IPS-18c (cell line): Measurements from ENCODE around the gene NEMP2.

Source experiments
- H3K4me3 ChIP-seq: 2 replicates; pipeline ENCODE4 v1.7.0; 2013; ENCODE audit warnings: low read depth, mild to moderate bottlenecking, low read length, moderate library complexity; ENCODE audit not compliant: insufficient read depth
- H3K9me3 ChIP-seq: one replicate; pipeline ENCODE4 v1.6.1; 2013; ENCODE audit warnings: mild to moderate bottlenecking, low read length, moderate library complexity; ENCODE audit not compliant: control insufficient read depth, insufficient read depth

The NEMP2 gene

DNA sequence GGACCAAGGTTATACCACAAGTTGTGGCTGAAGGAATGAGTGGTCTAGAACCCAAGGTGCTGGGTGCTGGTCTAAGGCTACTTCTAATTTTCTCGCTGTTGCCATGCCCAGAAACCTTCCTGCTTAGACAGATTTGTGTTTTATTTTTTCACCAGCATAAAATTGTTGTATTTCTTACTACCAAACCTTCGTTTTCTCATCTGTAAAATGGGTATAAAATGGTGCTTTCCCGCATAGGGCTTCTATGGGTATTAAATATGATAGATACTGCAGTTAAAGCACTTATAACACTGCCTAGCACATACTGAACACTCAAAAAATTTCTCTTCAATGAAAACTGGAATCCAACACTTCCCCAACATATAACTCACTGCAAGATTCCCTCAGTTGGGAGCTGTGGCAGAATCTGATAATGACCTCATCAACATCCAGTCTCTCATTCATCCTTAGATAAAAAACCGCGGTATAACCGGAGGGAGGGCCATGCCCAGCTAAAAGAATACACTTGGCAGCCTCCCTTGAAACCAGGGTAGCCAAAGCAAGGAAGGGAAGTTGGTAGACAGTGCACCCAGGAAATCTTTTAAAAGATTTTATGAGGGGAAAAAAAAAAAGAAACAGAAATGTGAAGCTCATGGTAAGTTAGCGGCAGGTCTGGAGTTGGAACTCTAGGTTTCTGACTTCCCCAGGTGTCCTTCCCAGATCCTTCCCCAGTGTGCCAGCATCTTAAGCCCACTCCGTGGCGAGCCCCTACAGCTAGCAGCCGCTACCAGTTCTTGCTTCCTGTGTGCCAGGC lies 1.2 kb downstream of the NEMP2 start:
- H3K4me3 ChIP-seq = no peak overlapping the region; the same call in 1 of the 2 replicates
- H3K9me3 ChIP-seq = peaks cover 3% of the 10 kb centered on the region

DNA sequence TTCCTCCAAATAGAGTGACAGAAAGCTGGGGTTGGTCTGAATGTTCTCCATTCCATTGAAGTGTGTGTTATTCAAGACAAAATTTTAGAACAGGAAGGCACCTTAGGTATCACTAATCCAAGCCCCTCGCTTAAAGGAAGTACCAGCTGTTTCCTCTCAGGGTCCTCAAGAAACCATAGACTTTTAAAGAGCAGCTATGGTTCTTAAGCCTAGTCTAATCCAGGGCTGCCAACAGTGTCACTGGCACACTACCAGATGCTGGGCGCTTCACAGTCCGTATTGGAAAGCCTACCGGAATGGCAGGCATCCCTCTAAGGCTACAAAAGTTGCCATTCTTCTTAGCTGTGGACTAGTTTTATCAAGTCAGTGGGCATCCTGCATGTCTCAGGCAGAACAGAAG lies 1.9 kb downstream of the NEMP2 start:
- H3K4me3 ChIP-seq = no peak overlapping the region

DNA sequence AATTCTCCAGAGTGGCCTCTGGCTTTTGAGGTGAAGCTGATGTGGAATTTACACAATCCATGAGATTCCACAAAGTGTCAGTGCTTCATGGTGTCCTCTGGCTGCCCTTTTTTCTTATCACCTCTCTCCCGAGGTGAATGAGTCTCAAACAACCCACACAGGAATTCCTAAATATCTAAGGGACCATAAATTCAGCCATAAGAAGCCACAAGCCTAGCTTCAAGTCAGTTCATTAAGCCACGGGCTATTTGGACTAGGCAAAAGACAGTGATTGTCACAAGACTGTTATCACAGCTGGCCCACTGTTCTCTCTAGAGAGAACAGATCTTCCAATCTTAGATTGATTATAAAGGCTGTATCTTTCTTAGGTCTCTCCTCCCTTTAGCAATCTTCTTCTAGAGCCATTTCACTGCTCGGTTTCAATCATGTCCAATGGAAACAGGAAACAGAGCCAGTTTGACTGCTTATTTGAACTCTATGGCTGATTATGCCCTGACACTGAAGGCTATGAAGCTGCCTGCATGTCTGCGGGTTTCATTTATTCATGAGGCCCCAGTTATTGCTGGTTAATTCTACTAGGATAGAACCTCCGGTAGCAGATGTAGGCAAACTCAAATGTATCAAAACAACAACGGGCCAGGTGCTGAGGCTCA lies 4.1 kb downstream of the NEMP2 start:
- H3K9me3 ChIP-seq = no peaks in the 10 kb centered on the region
- H3K4me3 ChIP-seq = no peak overlapping the region

More for the DNA sequence above, 1.9 kb downstream of the NEMP2 start:
- H3K9me3 ChIP-seq = peaks cover 1% of the 10 kb centered on the region

DNA sequence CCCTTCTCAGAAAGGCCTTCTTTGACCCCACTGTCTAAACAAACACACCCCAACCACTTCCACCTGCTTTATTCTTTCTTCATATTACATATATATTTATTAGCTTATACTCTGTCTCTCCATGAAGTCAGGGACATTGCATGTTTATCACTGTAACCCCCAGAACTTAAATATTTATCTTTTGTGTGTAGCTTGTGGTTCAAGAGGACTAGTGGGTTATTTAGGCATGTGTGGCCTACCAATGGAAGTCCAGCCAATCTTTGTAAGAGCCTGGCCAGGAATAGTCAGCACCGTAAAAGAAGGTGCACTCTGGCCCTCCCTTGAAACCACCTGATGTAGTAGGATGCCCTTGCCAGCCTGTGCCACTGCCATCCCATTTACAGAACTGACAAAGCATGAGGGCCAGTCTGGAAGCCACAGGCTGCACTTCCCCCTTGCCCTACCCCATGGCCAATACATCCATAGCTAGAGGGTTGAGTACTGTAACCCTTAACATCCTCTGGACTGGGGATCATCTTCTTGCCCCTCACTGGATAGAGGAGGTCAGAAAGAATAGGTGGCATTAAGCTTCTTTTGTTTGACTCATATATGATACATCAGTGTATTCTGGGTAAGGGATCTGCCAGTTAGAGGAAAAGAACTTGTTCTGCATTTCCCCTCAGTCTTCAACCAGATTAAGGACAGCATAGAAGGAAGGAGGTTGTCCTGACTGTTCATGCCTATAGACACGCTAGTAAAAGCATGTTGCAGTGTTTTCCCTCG lies 4.9 kb downstream of the NEMP2 start:
- H3K4me3 ChIP-seq = no peak overlapping the region

DNA sequence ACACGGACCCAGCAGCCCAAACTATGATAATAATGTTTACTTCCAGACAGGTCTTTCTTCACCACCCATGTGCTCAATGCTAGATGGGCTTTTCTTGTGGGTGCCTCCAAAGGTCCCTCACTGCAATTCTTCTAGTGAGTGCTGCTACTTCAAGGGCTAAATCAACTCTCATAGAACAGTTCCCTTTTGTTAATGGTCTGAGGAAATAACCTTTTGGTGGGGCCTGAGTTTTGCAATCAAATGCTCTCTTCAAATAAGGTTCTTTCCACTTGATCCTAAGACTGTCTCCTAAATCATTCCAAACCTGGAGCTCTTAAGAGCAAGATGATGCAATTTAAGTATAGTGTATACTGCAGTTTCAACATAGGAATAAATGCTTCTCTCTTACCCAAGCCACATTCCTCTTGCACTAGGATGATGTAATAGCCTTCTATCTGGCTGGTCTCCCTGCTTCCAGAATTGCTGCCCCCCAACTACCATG lies 6.0 kb downstream of the NEMP2 start:
- Histone ChIP-seq H3K4me3 (no peak overlapping the region), H3K9me3 (no peaks in the 10 kb centered on the region)

More for the DNA sequence above, 4.9 kb downstream of the NEMP2 start:
- no peaks in the 10 kb centered on the region for H3K9me3 ChIP-seq

DNA sequence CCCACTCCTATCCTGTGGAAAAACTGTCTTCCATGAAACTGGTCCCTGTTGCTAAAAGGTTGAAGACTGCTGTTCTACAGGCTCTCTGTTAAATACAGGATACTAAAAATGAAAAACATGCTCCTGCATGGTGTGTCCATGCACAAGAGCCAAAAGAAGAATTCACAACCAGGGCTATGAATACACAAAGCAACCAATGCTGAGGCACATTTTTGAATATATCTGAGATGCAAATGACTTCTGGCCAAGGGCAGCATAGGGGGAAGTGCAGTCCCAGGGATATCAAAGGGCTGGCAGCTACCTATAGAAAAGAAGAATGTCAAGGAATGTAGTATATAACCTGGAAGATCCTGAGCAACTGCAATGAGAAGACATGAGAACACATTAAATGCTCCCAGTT lies 6.6 kb downstream of the NEMP2 start:
- Histone ChIP-seq H3K4me3 (no peak overlapping the region), H3K9me3 (no peaks in the 10 kb centered on the region)

DNA sequence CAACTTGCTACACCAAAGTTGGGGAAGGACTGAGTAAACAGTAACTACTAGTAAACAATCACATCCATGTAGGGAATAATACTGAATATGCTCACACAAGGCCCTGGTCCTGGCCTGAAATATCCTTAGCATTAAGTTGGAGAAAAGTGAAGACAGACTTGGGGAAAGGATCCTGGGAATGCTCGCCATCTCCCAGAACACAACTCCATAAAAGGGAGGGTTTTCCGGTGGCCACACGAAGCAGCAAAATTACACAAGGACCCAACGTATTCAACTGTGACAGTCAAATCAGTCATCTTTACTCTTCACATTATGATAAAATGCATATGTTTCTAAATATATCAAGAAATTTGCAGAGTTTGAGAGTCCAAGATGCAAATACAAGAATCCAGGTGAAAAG lies 7.3 kb downstream of the NEMP2 start:
- H3K4me3 ChIP-seq = no peak overlapping the region
- H3K9me3 ChIP-seq = no peaks in the 10 kb centered on the region

DNA sequence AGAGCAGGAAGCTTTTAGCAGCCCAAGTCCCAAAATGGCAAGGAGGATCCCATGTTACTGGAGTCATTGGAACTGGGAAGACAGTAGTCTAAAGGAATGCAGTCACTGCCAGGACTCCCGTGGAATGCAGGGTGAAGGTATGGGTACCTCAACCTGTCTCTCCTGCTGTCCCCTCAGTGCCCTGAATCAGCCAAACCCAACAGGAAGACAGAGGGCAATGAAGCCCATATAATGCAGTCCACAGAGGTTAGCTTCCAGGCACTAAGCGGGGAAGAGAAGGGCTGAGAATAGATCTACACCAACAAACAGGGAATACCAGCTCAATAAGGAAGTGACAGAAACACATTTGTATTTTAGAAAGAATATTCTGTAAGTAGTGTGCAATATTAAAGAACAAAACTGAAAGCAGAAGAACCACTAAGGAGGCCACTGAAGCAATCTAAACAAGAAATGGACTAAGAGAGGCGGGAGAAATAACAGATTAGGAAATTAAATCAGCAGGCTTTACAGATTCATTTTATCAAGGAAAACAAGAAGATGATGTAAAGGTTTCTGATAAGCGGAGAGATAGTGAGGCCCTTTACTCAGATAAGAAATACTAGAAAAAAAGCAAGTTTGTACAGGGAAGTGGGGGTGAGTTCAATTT lies 8.3 kb downstream of the NEMP2 start:
- H3K4me3 ChIP-seq = no peak overlapping the region
- H3K9me3 ChIP-seq = no peaks in the 10 kb centered on the region

DNA sequence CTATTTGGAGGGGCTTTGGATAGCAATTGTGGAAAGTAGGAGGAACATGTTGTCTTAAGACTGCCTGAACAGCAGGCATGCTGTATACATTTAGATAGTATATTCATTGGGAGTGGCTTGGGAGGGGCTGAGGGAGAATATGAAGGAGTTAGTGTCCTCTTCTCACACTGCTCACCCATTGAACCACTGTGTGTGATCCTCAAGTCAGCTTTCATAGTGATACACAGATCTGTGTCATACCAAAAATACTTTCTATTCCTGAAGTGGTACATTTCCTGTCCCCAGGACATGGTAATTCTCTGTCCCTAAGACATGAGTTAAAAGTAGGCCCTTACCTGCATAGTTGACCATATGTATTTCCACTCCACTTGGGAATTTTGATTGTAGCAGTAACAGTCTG lies 9.6 kb downstream of the NEMP2 start:
- Histone ChIP-seq H3K9me3 (no peaks in the 10 kb centered on the region), H3K4me3 (no peak overlapping the region)

DNA sequence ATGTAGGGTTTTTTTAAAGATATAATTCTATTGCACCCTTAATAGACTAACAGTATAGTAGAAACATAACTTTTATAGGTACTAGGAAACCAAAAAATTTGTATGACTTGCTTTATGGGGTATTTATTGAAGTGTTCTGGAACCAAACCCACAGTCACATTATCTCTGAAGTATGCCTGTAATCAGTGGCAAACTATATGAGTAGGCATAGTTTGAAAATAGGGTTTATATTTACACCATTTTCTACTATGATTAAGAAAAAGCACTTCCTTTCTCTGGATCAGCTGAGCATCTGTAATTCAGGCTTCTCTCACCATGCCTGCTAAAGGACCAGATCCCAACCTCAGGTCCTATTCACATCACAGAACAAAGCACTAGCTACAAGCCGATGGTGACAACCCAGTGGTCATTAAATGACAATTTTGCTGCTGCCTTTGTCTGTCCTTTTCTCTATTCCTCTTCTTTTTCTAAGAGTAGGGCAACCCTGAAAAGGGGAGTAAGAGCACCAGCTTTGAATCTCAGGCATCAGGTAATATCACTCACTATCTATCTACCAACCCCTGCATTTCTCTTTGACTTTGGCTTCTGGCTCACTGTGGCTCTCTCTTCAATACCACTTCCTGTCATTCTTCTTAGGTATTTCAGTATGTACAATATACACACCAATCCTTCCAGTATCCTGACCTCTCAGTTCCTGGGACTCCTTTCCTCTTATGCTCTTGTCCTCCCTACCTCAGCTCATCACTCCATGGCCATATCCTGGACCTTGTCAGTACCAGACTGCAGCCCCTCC lies 14.4 kb downstream of the NEMP2 start:
- H3K9me3 ChIP-seq = no peaks in the 10 kb centered on the region
- no peak overlapping the region for H3K4me3 ChIP-seq

DNA sequence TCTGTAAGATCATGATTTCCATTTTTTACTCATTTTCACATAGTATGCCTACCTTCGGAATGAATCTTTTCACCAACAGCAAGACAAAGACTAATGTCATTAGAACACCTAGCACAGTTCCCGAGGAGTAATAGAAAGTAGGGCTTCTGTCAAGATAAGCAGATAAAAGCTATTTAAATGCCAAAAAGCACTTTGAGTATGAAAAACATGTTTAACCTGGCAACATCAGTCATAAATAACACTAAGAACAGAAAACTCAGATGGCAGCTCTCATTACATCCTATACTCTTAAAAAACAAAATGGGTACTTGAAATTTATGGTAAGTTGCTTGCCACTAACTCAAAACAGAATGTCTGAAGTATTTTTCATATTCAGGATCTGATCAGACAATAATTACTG lies 17.1 kb downstream of the NEMP2 start:
- no peak overlapping the region for H3K4me3 ChIP-seq
- no peaks in the 10 kb centered on the region for H3K9me3 ChIP-seq

DNA sequence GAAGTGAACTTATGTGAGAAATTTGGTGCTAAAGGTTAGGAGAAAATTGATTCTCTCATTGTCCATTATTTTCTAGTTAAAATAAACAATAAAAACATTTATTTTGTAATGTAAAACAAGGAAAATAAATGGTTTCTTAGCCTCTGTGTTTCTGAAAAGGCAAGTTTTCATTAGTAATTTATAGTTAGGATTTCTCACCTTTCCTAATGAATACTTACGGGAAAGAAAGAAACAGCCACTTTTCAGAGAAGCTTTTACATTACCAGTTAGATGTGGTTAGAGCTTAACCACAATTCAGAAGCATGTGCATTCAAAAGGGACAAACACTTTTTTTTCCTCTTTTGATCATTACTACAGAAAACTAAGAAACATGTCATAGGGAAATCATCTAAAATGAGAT lies 18.8 kb downstream of the NEMP2 start:
- H3K9me3 ChIP-seq = no peaks in the 10 kb centered on the region
- H3K4me3 ChIP-seq = no peak overlapping the region

DNA sequence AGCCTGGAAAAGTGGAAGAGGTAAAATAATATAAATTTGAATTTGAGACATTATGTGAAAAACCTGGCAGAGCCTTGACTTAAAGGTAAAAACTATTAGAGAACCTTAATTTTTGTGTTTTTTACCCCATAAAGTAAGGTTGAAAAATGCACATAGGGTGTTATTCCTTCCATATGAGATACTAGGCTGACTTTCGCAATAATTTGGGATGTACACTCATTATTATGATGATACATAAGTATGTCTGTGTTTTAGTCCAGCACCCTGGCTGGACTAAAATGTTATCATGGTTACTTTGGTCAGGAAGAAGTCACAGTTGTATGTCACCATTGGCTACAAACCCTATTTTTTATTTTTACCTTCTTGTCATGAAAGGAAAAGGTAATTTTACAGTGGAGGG lies 19.8 kb downstream of the NEMP2 start:
- Histone ChIP-seq H3K9me3 (no peaks in the 10 kb centered on the region), H3K4me3 (no peak overlapping the region)

DNA sequence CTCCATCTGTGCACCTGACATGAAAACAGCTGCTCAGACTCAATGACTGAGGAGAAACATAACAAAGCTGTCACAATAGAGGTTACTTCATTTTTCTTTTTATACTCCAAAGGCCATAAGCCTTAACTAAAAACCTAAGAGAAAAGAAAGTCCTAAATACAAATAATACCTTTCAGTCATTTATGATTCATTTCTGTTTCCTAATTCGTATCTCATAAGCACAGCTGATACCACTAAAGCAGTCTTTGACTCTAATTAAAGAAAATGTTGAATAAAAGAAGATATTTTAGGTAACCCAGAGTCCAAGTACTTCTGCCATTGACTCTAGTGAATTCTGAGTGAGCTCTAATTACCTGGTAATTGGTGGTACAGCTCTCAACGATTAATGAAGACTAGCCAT lies 20.6 kb downstream of the NEMP2 start:
- Histone ChIP-seq H3K4me3 (no peak overlapping the region), H3K9me3 (no peaks in the 10 kb centered on the region)

DNA sequence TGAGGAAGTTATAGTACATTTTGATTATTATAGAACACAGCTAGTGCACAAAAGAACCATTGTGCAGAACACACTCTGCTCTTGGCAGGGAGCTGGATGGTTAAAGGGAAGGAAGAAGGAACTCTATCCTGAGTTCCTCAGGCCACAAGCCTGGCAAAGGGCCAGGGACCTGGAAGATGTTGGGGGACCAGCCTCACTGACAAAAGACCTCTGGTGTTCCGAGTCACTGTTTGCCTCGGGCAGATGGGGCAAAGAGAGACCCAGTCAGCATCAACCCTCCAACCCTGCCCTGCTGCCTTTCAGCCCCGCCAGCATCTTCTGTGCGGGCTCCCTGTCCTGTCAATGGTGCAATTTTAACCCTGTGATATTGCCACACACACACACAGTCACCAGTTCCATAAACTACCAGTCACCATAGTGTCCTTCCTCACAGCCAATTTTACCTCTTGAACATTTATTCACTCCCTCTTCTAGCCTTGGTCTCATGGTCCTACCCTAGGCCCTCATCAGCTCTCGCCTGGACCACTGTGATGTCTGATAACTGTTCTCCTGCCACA lies 21.9 kb downstream of the NEMP2 start:
- Histone ChIP-seq H3K4me3 (no peak overlapping the region), H3K9me3 (no peaks in the 10 kb centered on the region)

DNA sequence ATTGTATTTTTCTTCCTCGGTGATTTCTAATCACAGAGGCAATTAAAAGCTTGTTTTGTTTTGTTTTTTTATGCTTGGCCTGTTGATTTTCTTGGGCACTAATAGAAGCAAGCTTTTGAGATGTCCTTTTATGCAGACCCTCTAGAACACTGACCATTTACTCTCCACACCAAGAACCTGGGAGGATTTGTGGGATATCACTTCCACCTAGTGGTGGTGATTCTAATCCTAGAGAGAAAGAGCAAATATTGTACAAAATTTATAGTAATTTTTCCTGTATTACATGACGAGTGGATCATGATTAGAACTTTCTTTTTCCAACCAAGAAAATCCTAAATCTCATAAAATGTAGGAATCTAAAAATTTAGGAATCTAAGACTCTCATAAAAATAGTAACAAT lies 23.4 kb downstream of the NEMP2 start:
- H3K9me3 ChIP-seq = no peaks in the 10 kb centered on the region
- no peak overlapping the region for H3K4me3 ChIP-seq
